ENCODE data around the gene LIN28B. TPM values are rescaled to one million over a fixed set of nuclear protein-coding genes. Genes with fewer than 3 reads are reported as not detected.
"Not testable (repeated sequence)": the region's sequence is repeated elsewhere in the genome, so short reads cannot be mapped to it uniquely, and the experiment has no call there.

The LIN28B gene
- total RNA-seq, 1 experiment from 2014 or later, result 0.25 TPM

GRCh38 chr6:105005451-105005850, 48.5 kb downstream of the LIN28B start:
- TF ChIP-seq EGR1 (IDR thresholded peaks at IDR 0.05; ENCODE audit: low read depth) (no peak), TCF7L2 (IDR thresholded peaks at IDR 0.05; ENCODE audit: borderline replicate concordance, extremely low read depth, insufficient read depth, insufficient read length) (no peak), SRF (IDR thresholded peaks at IDR 0.05; ENCODE audit: low read depth) (no peak), EZH2 (IDR thresholded peaks at IDR 0.05) (no peak), ZFX (IDR thresholded peaks at IDR 0.05) (no peak), CEBPB (IDR thresholded peaks at IDR 0.05; ENCODE audit: low read depth) (no peak), SP1 (IDR thresholded peaks at IDR 0.05; ENCODE audit: low read depth) (no peak), ELF1 (IDR thresholded peaks at IDR 0.05; ENCODE audit: borderline replicate concordance, low read depth) (no peak), RAD21 (IDR thresholded peaks at IDR 0.05; ENCODE audit: low read depth) (no peak), CBX3 (IDR thresholded peaks at IDR 0.05; ENCODE audit: low read depth) (no peak)
- TF ChIP-seq, protein P1, sequence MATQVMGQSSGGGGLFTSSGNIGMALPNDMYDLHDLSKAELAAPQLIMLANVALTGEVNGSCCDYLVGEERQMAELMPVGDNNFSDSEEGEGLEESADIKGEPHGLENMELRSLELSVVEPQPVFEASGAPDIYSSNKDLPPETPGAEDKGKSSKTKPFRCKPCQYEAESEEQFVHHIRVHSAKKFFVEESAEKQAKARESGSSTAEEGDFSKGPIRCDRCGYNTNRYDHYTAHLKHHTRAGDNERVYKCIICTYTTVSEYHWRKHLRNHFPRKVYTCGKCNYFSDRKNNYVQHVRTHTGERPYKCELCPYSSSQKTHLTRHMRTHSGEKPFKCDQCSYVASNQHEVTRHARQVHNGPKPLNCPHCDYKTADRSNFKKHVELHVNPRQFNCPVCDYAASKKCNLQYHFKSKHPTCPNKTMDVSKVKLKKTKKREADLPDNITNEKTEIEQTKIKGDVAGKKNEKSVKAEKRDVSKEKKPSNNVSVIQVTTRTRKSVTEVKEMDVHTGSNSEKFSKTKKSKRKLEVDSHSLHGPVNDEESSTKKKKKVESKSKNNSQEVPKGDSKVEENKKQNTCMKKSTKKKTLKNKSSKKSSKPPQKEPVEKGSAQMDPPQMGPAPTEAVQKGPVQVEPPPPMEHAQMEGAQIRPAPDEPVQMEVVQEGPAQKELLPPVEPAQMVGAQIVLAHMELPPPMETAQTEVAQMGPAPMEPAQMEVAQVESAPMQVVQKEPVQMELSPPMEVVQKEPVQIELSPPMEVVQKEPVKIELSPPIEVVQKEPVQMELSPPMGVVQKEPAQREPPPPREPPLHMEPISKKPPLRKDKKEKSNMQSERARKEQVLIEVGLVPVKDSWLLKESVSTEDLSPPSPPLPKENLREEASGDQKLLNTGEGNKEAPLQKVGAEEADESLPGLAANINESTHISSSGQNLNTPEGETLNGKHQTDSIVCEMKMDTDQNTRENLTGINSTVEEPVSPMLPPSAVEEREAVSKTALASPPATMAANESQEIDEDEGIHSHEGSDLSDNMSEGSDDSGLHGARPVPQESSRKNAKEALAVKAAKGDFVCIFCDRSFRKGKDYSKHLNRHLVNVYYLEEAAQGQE (IDR thresholded peaks at IDR 0.05; ENCODE audit: low read depth), result no peak
- TF ChIP-seq, protein P2, sequence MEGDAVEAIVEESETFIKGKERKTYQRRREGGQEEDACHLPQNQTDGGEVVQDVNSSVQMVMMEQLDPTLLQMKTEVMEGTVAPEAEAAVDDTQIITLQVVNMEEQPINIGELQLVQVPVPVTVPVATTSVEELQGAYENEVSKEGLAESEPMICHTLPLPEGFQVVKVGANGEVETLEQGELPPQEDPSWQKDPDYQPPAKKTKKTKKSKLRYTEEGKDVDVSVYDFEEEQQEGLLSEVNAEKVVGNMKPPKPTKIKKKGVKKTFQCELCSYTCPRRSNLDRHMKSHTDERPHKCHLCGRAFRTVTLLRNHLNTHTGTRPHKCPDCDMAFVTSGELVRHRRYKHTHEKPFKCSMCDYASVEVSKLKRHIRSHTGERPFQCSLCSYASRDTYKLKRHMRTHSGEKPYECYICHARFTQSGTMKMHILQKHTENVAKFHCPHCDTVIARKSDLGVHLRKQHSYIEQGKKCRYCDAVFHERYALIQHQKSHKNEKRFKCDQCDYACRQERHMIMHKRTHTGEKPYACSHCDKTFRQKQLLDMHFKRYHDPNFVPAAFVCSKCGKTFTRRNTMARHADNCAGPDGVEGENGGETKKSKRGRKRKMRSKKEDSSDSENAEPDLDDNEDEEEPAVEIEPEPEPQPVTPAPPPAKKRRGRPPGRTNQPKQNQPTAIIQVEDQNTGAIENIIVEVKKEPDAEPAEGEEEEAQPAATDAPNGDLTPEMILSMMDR (IDR thresholded peaks at IDR 0.05 in 2 of 3, conservative IDR thresholded peaks at IDR 0.05 in 1 of 3; ENCODE audit: borderline replicate concordance in 1 of 3, insufficient read depth in 1 of 3, low read depth in 2 of 3, low read length in 2 of 3), result no peak
- H3K4me1 ChIP-seq (ENCODE audit: control insufficient read depth in 1 of 2, insufficient read depth in 2 of 2, low read length in 2 of 2), result no peaks in the 10 kb centered on the region
- no peaks in the 10 kb centered on the region for H3K79me2 ChIP-seq (ENCODE audit: insufficient read depth, low read length)
- intact Hi-C loops (cut with micrococcal nuclease), result no loop called here
- no peak overlapping the region for H3K4me3 ChIP-seq (replicated peaks in 1 of 2; ENCODE audit: low read depth in 1 of 2, low read length in 2 of 2)
- H3K4me2 ChIP-seq (ENCODE audit: low read length), result no peak overlapping the region
- no peaks in the 10 kb centered on the region for H3K27me3 ChIP-seq (ENCODE audit: insufficient read depth, low read length)
- H3K27ac ChIP-seq (ENCODE audit: low read depth, low read length), result no peak overlapping the region
- CTCF ChIA-PET, result interaction anchor here (0.8 kb wide), 1 partner anchor 56 kb away, joined by 3 read pairs; no protein-coding TSS in a partner anchor
- H3K36me3 ChIP-seq (ENCODE audit: control insufficient read depth in 1 of 2, insufficient read depth in 2 of 2, low read length in 2 of 2), result no peaks in the 10 kb centered on the region
- H3K9me2 ChIP-seq (ENCODE audit: insufficient read depth), result no peaks in the 10 kb centered on the region
- no TSS peak for BruUV-seq (replicated peaks)
- no peaks in the 10 kb centered on the region for H4K20me1 ChIP-seq (ENCODE audit: insufficient read depth)
- RAD21 ChIA-PET (ENCODE audit: low non-redundant PET in 1 of 2, low total read pairs in 2 of 2, uncharacterized antibody in 2 of 2, unreplicated experiment in 2 of 2), result no interaction called here
- ATAC-seq (no peak), DNase-seq (ENCODE audit: low read depth, low spot score) (no peak)
- POLR2A ChIA-PET, result no interaction called here
- no peak overlapping the region for H3K9ac ChIP-seq (ENCODE audit: low read length)
- no peak overlapping the region for H2AFZ ChIP-seq (ENCODE audit: low read depth, low read length, poor library complexity, severe bottlenecking)
- H3K9me3 ChIP-seq (ENCODE audit: control insufficient read depth in 1 of 2, insufficient read depth in 1 of 2, low read depth in 1 of 2, low read length in 2 of 2), result no peaks in the 10 kb centered on the region

DNA sequence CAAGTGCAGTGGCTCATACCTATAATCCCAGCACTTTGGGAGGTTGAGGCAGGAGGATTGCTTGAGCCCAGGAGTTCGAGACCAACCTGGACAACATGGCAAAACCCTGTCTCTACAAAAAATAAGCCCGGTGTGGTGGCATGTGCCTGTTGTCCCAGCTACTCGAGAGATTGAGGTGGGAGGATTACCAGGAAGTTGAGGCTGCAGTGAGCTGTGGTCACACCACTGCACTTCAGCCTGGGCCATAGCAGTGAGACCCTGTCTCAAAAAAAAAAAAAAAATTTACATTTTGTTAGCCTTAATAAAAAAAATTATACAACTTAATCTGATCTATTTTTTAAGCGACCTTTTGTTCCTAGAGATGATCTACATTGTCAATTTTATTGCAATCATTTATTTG, 56.6 kb downstream of the LIN28B start:
- POLR2A ChIA-PET; H3K9ac ChIP-seq (ENCODE audit: low read length); H3K9me2 ChIP-seq (ENCODE audit: insufficient read depth); H3K4me3 ChIP-seq (replicated peaks in 1 of 2; ENCODE audit: low read depth in 1 of 2, low read length in 2 of 2); CTCF ChIA-PET; DNase-seq (ENCODE audit: low read depth, low spot score); H3K4me1 ChIP-seq (ENCODE audit: control insufficient read depth in 1 of 2, insufficient read depth in 2 of 2, low read length in 2 of 2); H3K27ac ChIP-seq (ENCODE audit: low read depth, low read length); H3K9me3 ChIP-seq (ENCODE audit: control insufficient read depth in 1 of 2, insufficient read depth in 1 of 2, low read depth in 1 of 2, low read length in 2 of 2); H2AFZ ChIP-seq (ENCODE audit: low read depth, low read length, poor library complexity, severe bottlenecking); H3K27me3 ChIP-seq (ENCODE audit: insufficient read depth, low read length); H3K4me2 ChIP-seq (ENCODE audit: low read length); H3K79me2 ChIP-seq (ENCODE audit: insufficient read depth, low read length); BruUV-seq (replicated peaks); H4K20me1 ChIP-seq (ENCODE audit: insufficient read depth); RAD21 ChIA-PET (ENCODE audit: low non-redundant PET in 1 of 2, low total read pairs in 2 of 2, uncharacterized antibody in 2 of 2, unreplicated experiment in 2 of 2); H3K36me3 ChIP-seq (ENCODE audit: control insufficient read depth in 1 of 2, insufficient read depth in 2 of 2, low read length in 2 of 2); ATAC-seq; intact Hi-C loops (cut with micrococcal nuclease): not testable (repeated sequence)

Measured in HCT116 (cell line).